Epithelial cell of proximal tubule (primary cell): Measurements from ENCODE around the gene EOGT. TPM values are rescaled to one million over a fixed set of nuclear protein-coding genes. Genes with fewer than 3 reads are reported as not detected.

Source experiments
- DNase-seq: peaks from one replicate; pipeline ENCODE4 v3.0.0-alpha.2; 2011; ENCODE audit warnings: low read depth
- H3K4me3 ChIP-seq: 2 replicates; pipeline ENCODE4 v1.5.1; 2011; ENCODE audit warnings: low read depth, mild to moderate bottlenecking, low read length
- CTCF ChIP-seq: conservative IDR thresholded peaks from 2 replicates; pipeline ENCODE4 v1.5.1; 2012; ENCODE audit warnings: low read depth, mild to moderate bottlenecking, low read length
- total RNA-seq: library from RNA; depleted of rRNA; stranded (reverse); fragments of >200 nt; gene quantifications from 2 replicates; pipeline ENCODE4 v1.2.3, GENCODE V29; 2015

Gene EOGT
- total RNA-seq, 1 donor from 2014 or later: 22.5 TPM

GRCh38 chr3:69020424-69020823 lies 6.9 kb upstream of the EOGT start:
- no peak for DNase-seq
- peak; percentile 39 for TF ChIP-seq CTCF

GRCh38 chr3:69016901-69017300 lies 3.4 kb upstream of the EOGT start:
- no peak for TF ChIP-seq CTCF
- no peak overlapping the region for H3K4me3 ChIP-seq
- DNase-seq: no peak

More at GRCh38 chr3:69020424-69020823, 6.9 kb upstream of the EOGT start:
- no peak overlapping the region for H3K4me3 ChIP-seq

- TF ChIP-seq CTCF: no peak
- DNase-seq: no peak
- H3K4me3 ChIP-seq: no peak overlapping the region
Measured at GRCh38 chr3:69016102-69016501, 2.6 kb upstream of the EOGT start.

- peak overlapping the region; percentile 71 for H3K4me3 ChIP-seq
- TF ChIP-seq CTCF: no peak
- no peak for DNase-seq
Measured at GRCh38 chr3:69014022-69014580, 617 bp upstream of the EOGT start.

GRCh38 chr3:69012800-69013252 lies 658 bp downstream of the EOGT start:
- no peak for TF ChIP-seq CTCF
- no peak for DNase-seq
- H3K4me3 ChIP-seq: peak overlapping the region; percentile 71

GRCh38 chr3:69012100-69012799 lies 1.2 kb downstream of the EOGT start:
- peak overlapping the region; percentile 71 for H3K4me3 ChIP-seq
- DNase-seq: no peak
- no peak for TF ChIP-seq CTCF
